ENCODE measurements around the gene RBP4.

RBP4 gene

DNA sequence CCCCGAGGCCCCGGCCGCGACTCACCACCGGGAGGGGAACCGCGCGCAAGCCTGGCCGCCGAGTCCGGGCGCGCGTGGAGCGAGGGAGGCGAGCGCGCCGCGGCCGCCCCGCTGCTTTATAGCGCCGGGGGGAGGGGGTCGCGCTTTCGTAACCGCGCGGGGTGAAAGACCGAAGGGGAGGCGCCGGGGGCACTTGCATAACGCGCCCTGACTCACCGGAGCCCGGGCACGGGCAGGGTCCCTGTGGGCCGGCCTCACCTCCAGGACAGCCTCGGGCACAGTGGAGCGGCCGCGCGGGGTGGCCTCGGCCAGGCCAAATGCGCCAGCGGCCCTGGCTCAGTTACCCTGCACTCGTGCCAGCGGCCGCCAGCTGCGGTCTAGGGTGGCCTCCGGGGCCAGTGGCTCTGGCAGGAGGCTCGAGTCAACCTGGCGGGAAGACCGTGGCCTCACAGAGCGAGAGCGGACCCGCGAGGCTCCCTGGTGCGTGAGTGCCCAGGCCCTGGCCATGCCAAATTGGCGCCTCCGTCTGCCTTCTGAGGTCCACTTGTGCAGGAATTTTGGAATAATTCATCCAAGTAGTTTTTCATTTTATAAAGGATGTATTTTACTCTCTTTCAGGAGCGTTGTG, at the start of gene RBP4:
Gene RBP4, minus strand, starts transcription at position 90 of the 628 bp plus-strand sequence. CDS start 207 bp downstream, outside the sequence.
- H3K27ac ChIP-seq (ENCODE audit: low read length): no peak within 1 kb of the TSS

DNA sequence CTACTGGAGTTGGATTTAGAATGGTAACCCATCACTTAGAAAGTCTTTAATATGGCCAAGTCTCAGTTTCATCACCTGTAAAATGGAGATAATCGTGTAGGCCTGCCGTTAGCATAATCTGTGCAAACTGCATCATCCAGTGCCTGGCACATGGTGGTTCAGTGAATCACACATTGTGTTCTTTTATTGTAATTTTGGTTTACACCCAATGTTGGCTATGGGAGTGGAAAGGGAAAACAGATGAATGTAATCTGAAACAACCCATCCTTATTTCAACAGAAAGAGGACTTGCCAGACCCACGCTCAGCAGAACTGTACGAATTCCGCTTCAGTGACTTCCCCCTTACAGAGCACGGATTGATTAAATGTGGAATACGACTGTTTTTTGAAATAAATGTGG, 38.8 kb upstream of the RBP4 start:
- no peaks in the 10 kb centered on the region for H3K4me1 ChIP-seq (ENCODE audit: low read length)
- no peak overlapping the region for H3K4me3 ChIP-seq (ENCODE audit: low read length)
- H3F3A ChIP-seq (ENCODE audit: insufficient read depth, low read length): no peaks in the 10 kb centered on the region
- H3K36me3 ChIP-seq (replicated peaks; ENCODE audit: insufficient read depth, low read length): no peaks in the 10 kb centered on the region
- no peak overlapping the region for H3K27ac ChIP-seq (ENCODE audit: low read length)
- H4K20me1 ChIP-seq (ENCODE audit: insufficient read depth, low read length): no peaks in the 10 kb centered on the region
- TF ChIP-seq EZH2phosphoT487 (IDR thresholded peaks at IDR 0.05; ENCODE audit: low read length) (no peak), EZH2 (optimal IDR thresholded peaks at IDR 0.05; ENCODE audit: low read depth, low read length) (no peak), CTCF (IDR thresholded peaks at IDR 0.05; ENCODE audit: low read length) (no peak)
- no peak overlapping the region for H3K9ac ChIP-seq (ENCODE audit: low read length)
- H3K27me3 ChIP-seq (replicated peaks; ENCODE audit: insufficient read depth, low read length): no peaks in the 10 kb centered on the region
- no peak overlapping the region for H2AFZ ChIP-seq (ENCODE audit: low read length)
- DNase-seq: no peak
- H3K4me2 ChIP-seq (ENCODE audit: low read depth, low read length): no peak overlapping the region
- no peaks in the 10 kb centered on the region for H3K79me2 ChIP-seq (ENCODE audit: low read length)
- no peaks in the 10 kb centered on the region for H3K9me2 ChIP-seq (replicated peaks; ENCODE audit: insufficient read depth, low read length)
- no peaks in the 10 kb centered on the region for H3K9me3 ChIP-seq (replicated peaks; ENCODE audit: insufficient read depth, low read length)

More for the DNA sequence above, at the start of gene RBP4:
- no peaks in the 10 kb centered on the region for H3K9me3 ChIP-seq (replicated peaks; ENCODE audit: insufficient read depth, low read length)
- H3K4me2 ChIP-seq (ENCODE audit: low read depth, low read length): no peak within 1 kb of the TSS
- H3K36me3 ChIP-seq (replicated peaks; ENCODE audit: insufficient read depth, low read length): no peaks in the 10 kb centered on the region
- TF ChIP-seq EZH2 (optimal IDR thresholded peaks at IDR 0.05; ENCODE audit: low read depth, low read length): no peak
- no peak for TF ChIP-seq CTCF (IDR thresholded peaks at IDR 0.05; ENCODE audit: low read length)
- no peak for TF ChIP-seq EZH2phosphoT487 (IDR thresholded peaks at IDR 0.05; ENCODE audit: low read length)
- 0 out of 2 replicates have a peak, but pooled peaks cover 5% of the 10 kb centered on the region for H3K27me3 ChIP-seq (replicated peaks; ENCODE audit: insufficient read depth, low read length)
- H3K4me1 ChIP-seq (ENCODE audit: low read length): no peaks in the 10 kb centered on the region
- no peaks in the 10 kb centered on the region for H3K79me2 ChIP-seq (ENCODE audit: low read length)
- H2AFZ ChIP-seq (ENCODE audit: low read length): no peak within 1 kb of the TSS; the same call in 1 of the 2 replicates
- no peaks in the 10 kb centered on the region for H3K9me2 ChIP-seq (replicated peaks; ENCODE audit: insufficient read depth, low read length)
- no peak for DNase-seq
- no peaks in the 10 kb centered on the region for H4K20me1 ChIP-seq (ENCODE audit: insufficient read depth, low read length)
- no peak within 1 kb of the TSS for H3K4me3 ChIP-seq (ENCODE audit: low read length)
- H3F3A ChIP-seq (ENCODE audit: insufficient read depth, low read length): no peaks in the 10 kb centered on the region
- no peak within 1 kb of the TSS for H3K9ac ChIP-seq (ENCODE audit: low read length)

DNA sequence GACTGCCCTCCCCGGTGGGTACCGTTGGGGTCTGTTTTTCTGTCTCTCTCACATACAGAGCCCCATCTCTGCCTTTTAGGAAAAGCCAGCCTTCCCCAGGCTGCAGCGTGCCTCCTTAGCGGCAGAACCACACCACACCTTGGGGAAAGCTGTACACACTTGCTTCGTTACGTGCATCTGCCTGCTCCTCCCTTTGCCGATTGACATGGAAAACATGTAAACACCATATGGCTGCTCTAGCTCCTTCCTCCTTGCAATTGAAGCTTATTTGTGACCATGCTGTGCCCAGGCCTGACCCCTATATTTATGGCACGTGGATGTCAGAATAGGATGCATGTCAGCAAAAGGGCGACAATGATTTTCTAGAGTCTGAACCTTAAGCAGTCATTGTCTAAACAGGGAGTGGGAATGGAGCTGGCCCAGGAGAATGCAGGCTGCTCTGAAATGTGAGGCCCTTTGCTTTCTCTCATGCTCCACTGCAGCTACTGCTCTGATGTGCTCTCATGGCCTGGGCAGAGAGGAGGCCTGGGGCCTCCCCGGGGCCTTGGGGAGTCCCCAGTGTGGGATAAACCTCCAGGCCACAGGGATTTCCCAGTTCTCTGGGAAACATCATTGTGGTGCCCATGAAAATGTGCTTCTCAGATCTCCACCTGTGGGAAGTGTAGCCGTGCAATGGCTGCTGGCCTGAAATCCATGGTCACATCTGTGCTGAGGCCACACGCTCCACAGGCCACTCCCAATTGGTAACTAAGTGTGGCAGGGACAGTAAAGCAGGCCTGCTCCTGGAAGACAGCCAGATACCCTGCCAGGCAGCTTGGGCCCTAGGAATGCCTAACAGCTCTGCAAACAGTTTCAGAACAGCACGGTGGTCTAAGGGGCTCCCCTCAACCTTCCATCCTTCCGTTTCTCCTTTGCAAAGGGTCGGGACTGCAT, 29.9 kb upstream of the RBP4 start:
- Histone ChIP-seq H3K36me3 (replicated peaks; ENCODE audit: insufficient read depth, low read length) (no peaks in the 10 kb centered on the region), H3K4me1 (ENCODE audit: low read length) (no peaks in the 10 kb centered on the region), H3K9me2 (replicated peaks; ENCODE audit: insufficient read depth, low read length) (no peaks in the 10 kb centered on the region), H3K27ac (ENCODE audit: low read length) (no peak overlapping the region), H3K9ac (ENCODE audit: low read length) (no peak overlapping the region), H3K4me3 (ENCODE audit: low read length) (no peak overlapping the region), H3K27me3 (replicated peaks; ENCODE audit: insufficient read depth, low read length) (no peaks in the 10 kb centered on the region), H2AFZ (ENCODE audit: low read length) (no peak overlapping the region), H3F3A (ENCODE audit: insufficient read depth, low read length) (no peaks in the 10 kb centered on the region), H3K9me3 (replicated peaks; ENCODE audit: insufficient read depth, low read length) (no peaks in the 10 kb centered on the region), H4K20me1 (ENCODE audit: insufficient read depth, low read length) (no peaks in the 10 kb centered on the region), H3K4me2 (ENCODE audit: low read depth, low read length) (no peak overlapping the region), H3K79me2 (ENCODE audit: low read length) (no peaks in the 10 kb centered on the region)
- TF ChIP-seq EZH2phosphoT487 (IDR thresholded peaks at IDR 0.05; ENCODE audit: low read length): no peak
- no peak for TF ChIP-seq CTCF (IDR thresholded peaks at IDR 0.05; ENCODE audit: low read length)
- no peak for TF ChIP-seq EZH2 (optimal IDR thresholded peaks at IDR 0.05; ENCODE audit: low read depth, low read length)
- no peak for DNase-seq

Measured in MM.1S (cell line).